ENCODE results near the gene AKAP13. TPM values are rescaled to one million over a fixed set of nuclear protein-coding genes. Genes with fewer than 3 reads are reported as not detected.

The AKAP13 gene
- total RNA-seq, 6 donors from 2014 or later = 329 to 1,278 (median 748) TPM

GRCh38 chr15:85361323-85361722, 19.1 kb upstream of the AKAP13 start:
- DNase-seq = no peak
- 71 to 76% methylated on average over 4 of the region's 4 CpGs for WGBS, 2 donors
- H3K4me3 ChIP-seq = no peak overlapping the region
- no peak for ATAC-seq (ENCODE audit: low FRiP score in 2 of 2)
- H3K9me3 ChIP-seq = no peaks in the 10 kb centered on the region
- peaks cover 5 to 14% (median 10%) of the 10 kb centered on the region in 4 donors for H3K4me1 ChIP-seq
- no peak overlapping the region for H3K27ac ChIP-seq
- no peak for TF ChIP-seq POLR2A (IDR thresholded peaks at IDR 0.05)
- TF ChIP-seq CTCF (IDR thresholded peaks at IDR 0.05) = no peak
- no peaks in the 10 kb centered on the region for H3K36me3 ChIP-seq
- no peaks in the 10 kb centered on the region for H3K27me3 ChIP-seq

- Histone ChIP-seq H3K36me3 (no peaks in the 10 kb centered on the region), H3K9me3 (no peaks in the 10 kb centered on the region), H3K4me3 (no peak overlapping the region), H3K27me3 (no peaks in the 10 kb centered on the region), H3K4me1 (peaks cover 5 to 11% (median 7%) of the 10 kb centered on the region in 4 donors), H3K27ac (no peak overlapping the region)
- DNase-seq (no peak), ATAC-seq (ENCODE audit: low FRiP score in 2 of 2) (no peak)
- WGBS, 2 donors = 90% methylated on average over 6 of the region's 6 CpGs
- no peak for TF ChIP-seq CTCF (IDR thresholded peaks at IDR 0.05)
- no peak for TF ChIP-seq EP300 (IDR thresholded peaks at IDR 0.05)
- TF ChIP-seq POLR2A (IDR thresholded peaks at IDR 0.05) = no peak
- TF ChIP-seq POLR2AphosphoS5 (IDR thresholded peaks at IDR 0.05) = no peak
These were observed 17.8 kb upstream of the AKAP13 start for GRCh38 chr15:85362436-85363081.

- Histone ChIP-seq H3K4me1 (no peaks in the 10 kb centered on the region), H3K9me3 (no peaks in the 10 kb centered on the region), H3K27me3 (no peaks in the 10 kb centered on the region), H3K27ac (no peak overlapping the region), H3K36me3 (no peaks in the 10 kb centered on the region), H3K4me3 (no peak overlapping the region)
- DNase-seq = no peak
- no peak for TF ChIP-seq POLR2A (IDR thresholded peaks at IDR 0.05)
- TF ChIP-seq CTCF (IDR thresholded peaks at IDR 0.05) = no peak
- no peak for TF ChIP-seq EP300 (IDR thresholded peaks at IDR 0.05)
- no peak for TF ChIP-seq POLR2AphosphoS5 (IDR thresholded peaks at IDR 0.05)
- 89 to 96% methylated on average over 2 of the region's 2 CpGs for WGBS, 2 donors
- no peak for ATAC-seq (ENCODE audit: low FRiP score in 2 of 2)
These were observed 14.4 kb upstream of the AKAP13 start for GRCh38 chr15:85365980-85366379.

- Histone ChIP-seq H3K4me1 (no peaks in the 10 kb centered on the region), H3K9me3 (no peaks in the 10 kb centered on the region), H3K27ac (no peak overlapping the region), H3K27me3 (no peaks in the 10 kb centered on the region), H3K36me3 (no peaks in the 10 kb centered on the region), H3K4me3 (no peak overlapping the region)
- WGBS, 2 donors = 71 to 81% methylated on average over 4 of the region's 4 CpGs
- DNase-seq (no peak), ATAC-seq (ENCODE audit: low FRiP score in 2 of 2) (no peak)
- TF ChIP-seq EP300 (IDR thresholded peaks at IDR 0.05) (no peak), POLR2A (IDR thresholded peaks at IDR 0.05) (no peak), POLR2AphosphoS5 (IDR thresholded peaks at IDR 0.05) (no peak), CTCF (IDR thresholded peaks at IDR 0.05) (no peak)
These were observed 12.7 kb upstream of the AKAP13 start for GRCh38 chr15:85367741-85368140.

- H3K4me3 ChIP-seq = no peak overlapping the region
- TF ChIP-seq POLR2AphosphoS5 (IDR thresholded peaks at IDR 0.05) (no peak), EP300 (IDR thresholded peaks at IDR 0.05) (peak in 1 of 4 donors; percentile 8)
- no peak for DNase-seq
- no peak for ATAC-seq (ENCODE audit: low FRiP score in 2 of 2)
- WGBS, 2 donors = 67 to 78% methylated on average over 4 of the region's 4 CpGs
- H3K9me3 ChIP-seq = no peaks in the 10 kb centered on the region
- peaks cover 0 to 6% (median 2%) of the 10 kb centered on the region in 4 donors for H3K4me1 ChIP-seq
- no peaks in the 10 kb centered on the region for H3K36me3 ChIP-seq
- H3K27ac ChIP-seq = no peak overlapping the region
- H3K27me3 ChIP-seq = no peaks in the 10 kb centered on the region
These were observed 5.6 kb upstream of the AKAP13 start for GRCh38 chr15:85374831-85375230.
